GM12873 (cell line): ENCODE results near the gene PIK3R6.

ENCODE experiments used
- CTCF ChIP-seq: IDR thresholded peaks from 2 replicates; pipeline ENCODE4 v1.5.1; 2012; ENCODE audit warnings: low read depth, mild to moderate bottlenecking, moderate library complexity, low read length, control low read depth; ENCODE audit not compliant: insufficient read depth; ENCODE audit errors: missing control alignments

Gene PIK3R6

DNA sequence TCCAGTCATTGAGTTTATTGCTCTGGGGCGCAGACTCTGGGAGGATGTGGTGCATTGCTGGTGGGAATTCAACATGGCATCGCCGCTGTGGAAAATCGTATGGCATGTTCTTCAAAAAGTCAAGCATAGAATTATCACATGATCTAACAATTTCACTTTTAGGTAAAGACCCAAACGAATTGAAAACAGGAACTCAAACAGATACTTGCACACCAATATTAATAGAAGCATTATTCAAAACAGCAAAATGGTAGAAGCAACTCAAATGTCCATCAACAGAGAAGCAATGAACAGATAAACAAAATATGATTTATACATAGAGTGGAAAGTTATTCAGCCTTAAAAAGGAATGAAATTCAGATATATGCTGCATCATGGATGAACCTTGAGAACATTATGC, 15.9 kb downstream of the PIK3R6 start:
- TF ChIP-seq CTCF = no peak

- no peak for TF ChIP-seq CTCF
These were observed 18.0 kb downstream of the PIK3R6 start for GRCh38 chr17:8849311-8850041.

DNA sequence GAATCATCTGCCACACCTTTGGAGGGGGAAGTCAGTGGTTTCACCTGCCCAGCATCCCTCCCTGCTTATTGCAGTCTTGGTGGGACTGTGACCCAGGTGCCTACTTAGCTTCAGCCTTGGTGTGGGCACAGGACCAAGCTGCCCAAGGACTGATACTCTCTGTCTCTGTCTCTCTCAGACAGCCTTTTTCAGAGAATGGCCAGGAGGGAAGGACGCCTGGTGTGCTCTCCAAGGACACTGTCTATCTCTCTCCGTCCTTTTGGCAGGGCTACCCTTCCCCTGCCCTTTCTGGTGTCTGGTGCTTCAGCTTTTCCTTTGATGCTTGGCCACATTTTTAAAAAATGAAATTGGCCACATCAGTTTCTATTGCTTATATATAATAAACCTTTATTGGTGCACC, 19.6 kb downstream of the PIK3R6 start:
- no peak for TF ChIP-seq CTCF

- TF ChIP-seq CTCF = no peak
These were observed 20.7 kb downstream of the PIK3R6 start for GRCh38 chr17:8846768-8847211.

- no peak for TF ChIP-seq CTCF
These were observed 22.9 kb downstream of the PIK3R6 start for GRCh38 chr17:8844229-8845218.

- TF ChIP-seq CTCF = no peak
These were observed 24.1 kb downstream of the PIK3R6 start for GRCh38 chr17:8843344-8843743.

DNA sequence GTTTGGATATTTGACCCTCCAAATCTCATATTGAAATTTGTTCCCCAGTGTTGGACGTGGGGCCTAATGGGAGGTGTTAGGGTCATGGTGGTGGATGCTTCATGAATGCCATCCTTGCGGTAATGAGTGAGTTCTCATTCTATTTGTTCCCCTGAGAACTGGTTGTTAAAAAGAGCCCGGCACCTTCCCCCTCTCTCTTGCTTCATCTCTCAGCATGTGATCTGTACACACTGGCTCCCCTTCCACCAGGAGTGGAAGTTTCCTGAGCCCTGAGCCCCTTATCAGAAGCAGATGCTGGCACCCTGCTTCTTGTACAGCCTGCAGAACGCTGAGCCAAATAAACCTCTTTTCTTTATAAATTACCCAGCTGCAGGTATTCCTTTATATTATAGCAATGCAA, 25.6 kb downstream of the PIK3R6 start:
- no peak for TF ChIP-seq CTCF
